Measurements from ENCODE around the gene MMP21.

DNA sequence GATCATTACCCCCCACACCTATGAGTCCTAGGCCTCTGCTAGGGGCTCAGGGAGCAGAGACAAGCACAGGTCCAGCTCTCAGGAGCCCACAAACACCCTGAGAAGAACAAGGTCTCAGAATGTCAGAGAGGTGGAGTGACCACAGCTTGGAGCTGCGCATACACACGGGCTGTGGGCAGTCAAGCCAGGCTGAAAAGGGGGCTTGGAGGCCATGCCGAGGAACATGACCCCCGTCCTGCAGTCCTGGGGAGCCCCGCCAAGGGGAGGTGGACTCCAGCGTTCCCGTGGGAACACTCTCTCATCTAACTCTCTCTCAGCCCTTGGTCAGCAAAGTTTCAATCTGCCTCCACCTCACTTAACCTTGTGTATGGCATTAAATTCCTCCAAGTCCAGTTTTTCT lies 7.8 kb upstream of the MMP21 start:
- TF ChIP-seq, protein P1, sequence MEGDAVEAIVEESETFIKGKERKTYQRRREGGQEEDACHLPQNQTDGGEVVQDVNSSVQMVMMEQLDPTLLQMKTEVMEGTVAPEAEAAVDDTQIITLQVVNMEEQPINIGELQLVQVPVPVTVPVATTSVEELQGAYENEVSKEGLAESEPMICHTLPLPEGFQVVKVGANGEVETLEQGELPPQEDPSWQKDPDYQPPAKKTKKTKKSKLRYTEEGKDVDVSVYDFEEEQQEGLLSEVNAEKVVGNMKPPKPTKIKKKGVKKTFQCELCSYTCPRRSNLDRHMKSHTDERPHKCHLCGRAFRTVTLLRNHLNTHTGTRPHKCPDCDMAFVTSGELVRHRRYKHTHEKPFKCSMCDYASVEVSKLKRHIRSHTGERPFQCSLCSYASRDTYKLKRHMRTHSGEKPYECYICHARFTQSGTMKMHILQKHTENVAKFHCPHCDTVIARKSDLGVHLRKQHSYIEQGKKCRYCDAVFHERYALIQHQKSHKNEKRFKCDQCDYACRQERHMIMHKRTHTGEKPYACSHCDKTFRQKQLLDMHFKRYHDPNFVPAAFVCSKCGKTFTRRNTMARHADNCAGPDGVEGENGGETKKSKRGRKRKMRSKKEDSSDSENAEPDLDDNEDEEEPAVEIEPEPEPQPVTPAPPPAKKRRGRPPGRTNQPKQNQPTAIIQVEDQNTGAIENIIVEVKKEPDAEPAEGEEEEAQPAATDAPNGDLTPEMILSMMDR (IDR thresholded peaks at IDR 0.05): no peak
- TF ChIP-seq MAZ (IDR thresholded peaks at IDR 0.05; ENCODE audit: borderline replicate concordance, low read depth, low read length) (no peak), SREBF2 (IDR thresholded peaks at IDR 0.05) (no peak), MYC (IDR thresholded peaks at IDR 0.05; ENCODE audit: borderline replicate concordance, low read length) (no peak), EP300 (IDR thresholded peaks at IDR 0.05) (no peak), POLR2A (IDR thresholded peaks at IDR 0.05; ENCODE audit: low read length) (no peak), CHD4 (IDR thresholded peaks at IDR 0.05; ENCODE audit: borderline replicate concordance) (no peak), MAFK (IDR thresholded peaks at IDR 0.05; ENCODE audit: partially characterized antibody) (no peak)
- TF ChIP-seq, protein P2, sequence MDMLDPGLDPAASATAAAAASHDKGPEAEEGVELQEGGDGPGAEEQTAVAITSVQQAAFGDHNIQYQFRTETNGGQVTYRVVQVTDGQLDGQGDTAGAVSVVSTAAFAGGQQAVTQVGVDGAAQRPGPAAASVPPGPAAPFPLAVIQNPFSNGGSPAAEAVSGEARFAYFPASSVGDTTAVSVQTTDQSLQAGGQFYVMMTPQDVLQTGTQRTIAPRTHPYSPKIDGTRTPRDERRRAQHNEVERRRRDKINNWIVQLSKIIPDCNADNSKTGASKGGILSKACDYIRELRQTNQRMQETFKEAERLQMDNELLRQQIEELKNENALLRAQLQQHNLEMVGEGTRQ (IDR thresholded peaks at IDR 0.05): no peak
- TF ChIP-seq, protein P3, sequence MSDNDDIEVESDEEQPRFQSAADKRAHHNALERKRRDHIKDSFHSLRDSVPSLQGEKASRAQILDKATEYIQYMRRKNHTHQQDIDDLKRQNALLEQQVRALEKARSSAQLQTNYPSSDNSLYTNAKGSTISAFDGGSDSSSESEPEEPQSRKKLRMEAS (IDR thresholded peaks at IDR 0.05): no peak
- TF ChIP-seq, protein P4, sequence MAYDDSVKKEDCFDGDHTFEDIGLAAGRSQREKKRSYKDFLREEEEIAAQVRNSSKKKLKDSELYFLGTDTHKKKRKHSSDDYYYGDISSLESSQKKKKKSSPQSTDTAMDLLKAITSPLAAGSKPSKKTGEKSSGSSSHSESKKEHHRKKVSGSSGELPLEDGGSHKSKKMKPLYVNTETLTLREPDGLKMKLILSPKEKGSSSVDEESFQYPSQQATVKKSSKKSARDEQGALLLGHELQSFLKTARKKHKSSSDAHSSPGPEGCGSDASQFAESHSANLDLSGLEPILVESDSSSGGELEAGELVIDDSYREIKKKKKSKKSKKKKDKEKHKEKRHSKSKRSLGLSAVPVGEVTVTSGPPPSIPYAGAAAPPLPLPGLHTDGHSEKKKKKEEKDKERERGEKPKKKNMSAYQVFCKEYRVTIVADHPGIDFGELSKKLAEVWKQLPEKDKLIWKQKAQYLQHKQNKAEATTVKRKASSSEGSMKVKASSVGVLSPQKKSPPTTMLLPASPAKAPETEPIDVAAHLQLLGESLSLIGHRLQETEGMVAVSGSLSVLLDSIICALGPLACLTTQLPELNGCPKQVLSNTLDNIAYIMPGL (CRISPR knock-in tag; IDR thresholded peaks at IDR 0.05; ENCODE audit: borderline replicate concordance): no peak
